Activated CD4-positive, alpha-beta T cell treated with anti-CD3 and anti-CD28 coated beads, Interleukin-2, amount 10 ng/mL, durations not matched to agents 7 days and 5 days (primary cell): Measurements from ENCODE around the gene PLEKHO2. TPM values are rescaled to one million over a fixed set of nuclear protein-coding genes. Genes with fewer than 3 reads are reported as not detected.

Experiments used
- CTCF ChIA-PET: fragments of 350-600 bp; sonication (Branson Sonifier 250); formaldehyde crosslinking; loops from one replicate; lab custom pipeline; 2021; ENCODE audit warnings: antibody characterized with exemption; lab: Charles Lee
- POLR2A ChIA-PET: fragments of 350-600 bp; sonication (Branson Sonifier 250); formaldehyde crosslinking; loops from one replicate; lab custom pipeline; 2021; ENCODE audit warnings: antibody characterized with exemption; lab: Charles Lee
- DNase-seq: peaks from one replicate; pipeline ENCODE4 v3.0.0-alpha.2; 2020
- H3K27ac Mint-ChIP-seq: one replicate; pipeline ENCODE4 v1.8.0; 2021; ENCODE audit warnings: mild to moderate bottlenecking, moderate library complexity, mixed read lengths
- H3K27me3 Mint-ChIP-seq: one replicate; pipeline ENCODE4 v1.8.0; 2021; ENCODE audit warnings: mixed read lengths
- H3K36me3 Mint-ChIP-seq: one replicate; pipeline ENCODE4 v1.8.0; 2021; ENCODE audit warnings: low read depth, mixed read lengths
- H3K4me1 Mint-ChIP-seq: one replicate; pipeline ENCODE4 v1.8.0; 2021; ENCODE audit warnings: mixed read lengths
- H3K4me3 Mint-ChIP-seq: one replicate; pipeline ENCODE4 v1.8.0; 2021; ENCODE audit warnings: mild to moderate bottlenecking, moderate library complexity, mixed read lengths
- H3K9me3 Mint-ChIP-seq: one replicate; pipeline ENCODE4 v1.8.0; 2021; ENCODE audit warnings: mixed read lengths
- total RNA-seq, 2 experiments: library from RNA; stranded (reverse); gene quantifications; one replicate each; pipeline ENCODE4 v1.2.3, GENCODE V29; 2021

The PLEKHO2 gene
- total RNA-seq, 2 experiments from 2014 or later, result 25.4 to 27.6 TPM

DNA sequence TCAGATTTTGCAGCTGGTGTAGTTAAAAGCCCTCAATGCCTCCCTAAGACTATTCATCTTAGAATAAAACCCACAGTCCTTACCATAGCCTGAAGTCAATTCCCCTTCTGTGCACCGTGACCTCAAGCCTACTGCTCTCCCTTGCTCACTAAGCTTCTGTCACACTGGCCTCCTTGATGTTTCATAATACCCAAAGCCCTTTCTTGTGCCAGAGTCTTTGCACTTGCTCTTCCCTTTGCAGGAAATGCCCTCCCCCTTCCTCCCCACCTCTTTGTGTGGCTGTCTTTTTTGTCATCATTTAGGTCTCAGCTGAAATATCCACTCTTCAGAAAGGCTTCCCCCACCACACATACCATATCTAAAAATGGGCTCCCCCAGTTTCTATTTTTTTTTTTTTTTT is 4.2 kb upstream of the PLEKHO2 start:
- no peaks in the 10 kb centered on the region for H3K27me3 Mint-ChIP-seq
- peaks cover 7% of the 10 kb centered on the region for H3K9me3 Mint-ChIP-seq
- peak overlapping the region; percentile 91 for H3K27ac Mint-ChIP-seq
- peaks cover 7% of the 10 kb centered on the region for H3K36me3 Mint-ChIP-seq
- ChIA-PET CTCF (interaction anchor here (0.5 to 2.6 kb wide), 12 partner anchors 9 to 468 kb away, joined by 3 to 10 read pairs (median 4); no protein-coding TSS in a partner anchor), POLR2A (interaction anchor here (0.9 kb wide), 1 partner anchor 56 kb away, joined by 3 read pairs; no protein-coding TSS in a partner anchor)
- DNase-seq, result peak; percentile 68
- H3K4me3 Mint-ChIP-seq, result peak overlapping the region; percentile 19
- peaks cover 49% of the 10 kb centered on the region for H3K4me1 Mint-ChIP-seq

DNA sequence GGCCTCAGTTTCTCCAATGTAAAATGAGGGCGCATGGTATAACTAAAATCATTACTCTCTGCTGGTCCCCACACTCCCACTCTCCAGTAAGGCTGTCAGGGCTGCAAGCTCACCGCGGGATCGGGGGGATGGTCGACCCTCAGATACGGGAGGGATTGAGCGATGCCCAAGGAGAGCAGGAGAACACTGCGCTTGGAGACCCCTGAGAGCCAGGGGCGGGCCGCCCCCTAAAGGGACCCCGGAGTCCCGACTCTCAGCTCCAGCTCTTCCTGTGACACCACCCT is 713 bp upstream of the PLEKHO2 start:
- DNase-seq, result no peak
- peak overlapping the region; percentile 94 for H3K4me3 Mint-ChIP-seq
- POLR2A ChIA-PET, result interaction anchor here (1.4 kb wide), 1 partner anchor 53 kb away, joined by 6 read pairs; no protein-coding TSS in a partner anchor

DNA sequence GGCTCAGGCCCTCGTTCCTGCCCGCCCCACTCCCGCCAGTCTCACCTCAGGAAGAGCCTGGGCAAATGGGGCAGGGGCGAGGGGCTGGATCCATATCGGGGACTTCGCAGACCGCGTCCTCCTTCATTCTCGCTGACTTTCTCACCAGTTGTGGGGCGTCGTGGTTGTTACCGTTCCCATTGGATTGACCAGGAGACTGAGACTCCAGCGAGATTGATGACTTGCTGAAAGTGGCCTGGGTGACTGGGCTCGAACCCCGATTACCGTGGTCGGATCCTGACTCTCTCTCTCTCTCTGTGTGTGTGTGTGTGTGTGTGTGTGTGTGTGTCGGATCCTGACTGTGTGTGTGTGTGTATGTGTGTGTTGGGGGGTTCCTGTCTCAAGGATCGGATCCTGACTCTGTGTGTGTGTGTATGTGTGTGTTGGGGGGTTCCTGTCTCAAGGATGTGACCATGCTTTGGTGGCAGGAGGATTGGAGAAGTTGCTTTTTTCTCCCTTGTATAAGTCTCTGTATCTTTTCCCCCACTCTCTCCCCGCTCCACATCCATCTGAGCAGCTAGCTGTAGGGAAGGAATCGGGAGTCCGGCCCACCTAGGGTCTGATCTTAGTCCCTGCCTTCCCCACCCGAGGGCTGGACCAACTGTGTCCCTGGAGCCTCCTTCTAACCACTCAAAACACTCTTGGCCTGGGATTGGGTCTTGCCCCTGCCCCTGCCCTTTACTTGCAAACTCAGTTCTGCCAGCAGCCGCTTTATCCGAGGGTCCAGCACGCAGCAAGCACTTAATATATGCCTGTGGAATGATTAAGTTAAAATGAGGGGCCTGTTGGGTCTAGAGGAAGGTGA is 603 bp downstream of the PLEKHO2 start:
- POLR2A ChIA-PET, result no interaction called here
- peak overlapping the region; percentile 86 for H3K27ac Mint-ChIP-seq
- CTCF ChIA-PET, result no interaction called here
- H3K36me3 Mint-ChIP-seq, result peaks cover 12% of the 10 kb centered on the region
- H3K9me3 Mint-ChIP-seq, result peaks cover 6% of the 10 kb centered on the region
- peak overlapping the region; percentile 94 for H3K4me3 Mint-ChIP-seq
- peaks cover 79% of the 10 kb centered on the region for H3K4me1 Mint-ChIP-seq
- H3K27me3 Mint-ChIP-seq, result no peaks in the 10 kb centered on the region
- DNase-seq, result no peak

More for the DNA sequence above, 713 bp upstream of the PLEKHO2 start:
- Mint-ChIP-seq H3K27me3 (no peaks in the 10 kb centered on the region), H3K27ac (peak overlapping the region; percentile 85), H3K4me1 (peaks cover 75% of the 10 kb centered on the region), H3K9me3 (peaks cover 6% of the 10 kb centered on the region), H3K36me3 (peaks cover 12% of the 10 kb centered on the region)
- CTCF ChIA-PET, result interaction anchor here (0.6 to 1.8 kb wide), 10 partner anchors 17 to 1454 kb away, joined by 3 to 5 read pairs (median 3); partner anchors contain the start of gene ANKDD1A

DNA sequence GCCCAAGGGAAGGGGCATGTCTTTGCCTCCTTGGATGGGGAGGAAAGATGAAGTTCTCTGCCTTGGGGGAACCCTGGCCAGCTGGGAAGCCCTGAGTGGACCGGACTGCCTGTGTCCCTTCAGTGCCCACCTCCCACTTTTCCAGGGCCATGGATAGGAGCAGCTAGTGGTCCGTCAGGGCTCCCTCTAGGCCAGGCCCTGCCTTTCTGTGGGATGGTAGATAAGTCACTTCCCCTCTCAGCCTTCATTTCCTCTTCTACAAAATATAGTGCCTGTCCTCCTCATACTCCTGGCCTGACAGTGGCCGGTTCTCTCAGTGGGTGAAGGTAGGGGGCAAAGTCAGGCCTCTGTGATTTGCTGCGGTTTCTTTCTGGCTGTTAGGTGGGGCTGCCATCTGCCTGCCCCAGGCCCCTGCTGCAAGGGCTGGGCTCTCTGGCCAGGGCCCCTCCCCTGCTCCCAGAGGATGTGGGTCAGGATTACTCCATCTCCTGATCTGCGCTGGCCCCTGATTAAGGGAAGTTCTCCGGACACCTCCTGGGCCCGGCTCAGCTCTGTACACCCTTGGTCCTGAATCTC is 1.4 kb downstream of the PLEKHO2 start:
- Mint-ChIP-seq H3K4me1 (peaks cover 76% of the 10 kb centered on the region), H3K36me3 (peaks cover 14% of the 10 kb centered on the region), H3K27me3 (no peaks in the 10 kb centered on the region), H3K9me3 (peaks cover 5% of the 10 kb centered on the region), H3K27ac (peak overlapping the region; percentile 86), H3K4me3 (peak overlapping the region; percentile 94)
- CTCF ChIA-PET, result interaction anchor here (0.9 to 2.2 kb wide), 3 partner anchors 7 to 51 kb away, joined by 4 to 9 read pairs (median 9); no protein-coding TSS in a partner anchor
- POLR2A ChIA-PET, result no interaction called here
- no peak for DNase-seq

DNA sequence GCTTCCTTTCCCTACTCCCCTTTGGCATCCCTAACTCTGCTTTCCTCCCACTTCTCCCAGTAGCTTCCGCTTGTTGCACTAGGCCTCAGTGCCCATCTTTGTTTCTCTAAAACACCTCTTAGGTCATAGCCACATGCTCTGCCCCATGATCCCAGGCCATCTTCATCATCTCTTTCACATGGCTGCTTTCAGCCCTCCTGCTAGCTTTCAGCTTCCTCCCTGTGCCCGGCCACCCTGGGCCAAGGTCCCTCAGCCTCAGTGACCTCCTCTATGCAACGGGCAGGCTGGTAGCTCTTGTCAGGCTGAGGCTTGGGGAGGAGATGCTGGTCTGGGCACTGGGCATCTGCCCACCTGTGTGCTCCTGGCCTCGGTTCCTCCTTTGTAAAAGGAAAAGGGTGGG is 2.3 kb downstream of the PLEKHO2 start:
- peaks cover 17% of the 10 kb centered on the region for H3K36me3 Mint-ChIP-seq
- ChIA-PET CTCF (interaction anchor here (0.9 to 2.2 kb wide), 6 partner anchors 8 to 100 kb away, joined by 3 to 9 read pairs (median 4); no protein-coding TSS in a partner anchor), POLR2A (interaction anchor here (0.6 kb wide), 1 partner anchor 51 kb away, joined by 7 read pairs; no protein-coding TSS in a partner anchor)
- H3K9me3 Mint-ChIP-seq, result no peaks in the 10 kb centered on the region
- H3K4me3 Mint-ChIP-seq, result peak overlapping the region; percentile 94
- DNase-seq, result no peak
- H3K27me3 Mint-ChIP-seq, result no peaks in the 10 kb centered on the region
- peak overlapping the region; percentile 84 for H3K27ac Mint-ChIP-seq
- peaks cover 70% of the 10 kb centered on the region for H3K4me1 Mint-ChIP-seq

DNA sequence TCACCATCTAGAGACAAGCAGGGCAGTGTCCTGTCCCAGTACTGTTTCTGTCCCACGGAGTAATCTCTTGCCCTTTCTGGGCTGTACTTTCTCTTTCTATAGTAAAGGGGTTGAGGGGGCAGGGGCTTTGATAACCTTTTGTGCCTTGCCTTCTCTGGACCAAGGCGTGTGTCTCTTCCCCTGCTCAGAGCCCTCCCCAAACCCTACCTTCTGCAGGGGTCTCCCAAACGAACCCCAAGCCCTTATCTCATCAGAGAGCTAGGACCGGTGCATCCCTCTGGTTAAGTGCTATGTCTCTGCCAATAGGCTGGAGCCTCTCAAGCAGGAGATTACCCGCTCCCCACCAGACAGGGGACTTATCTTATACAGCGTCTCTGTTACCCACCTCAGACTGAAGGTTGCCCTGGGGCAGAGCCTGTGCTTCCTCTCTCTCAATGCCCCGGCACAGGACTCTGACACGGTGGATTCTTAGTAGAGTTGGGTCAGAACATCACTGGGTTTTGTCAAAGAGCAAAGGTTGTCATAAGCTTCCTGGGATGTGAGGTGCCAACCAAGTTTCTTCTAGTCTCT is 2.9 kb downstream of the PLEKHO2 start:
- POLR2A ChIA-PET, result no interaction called here

DNA sequence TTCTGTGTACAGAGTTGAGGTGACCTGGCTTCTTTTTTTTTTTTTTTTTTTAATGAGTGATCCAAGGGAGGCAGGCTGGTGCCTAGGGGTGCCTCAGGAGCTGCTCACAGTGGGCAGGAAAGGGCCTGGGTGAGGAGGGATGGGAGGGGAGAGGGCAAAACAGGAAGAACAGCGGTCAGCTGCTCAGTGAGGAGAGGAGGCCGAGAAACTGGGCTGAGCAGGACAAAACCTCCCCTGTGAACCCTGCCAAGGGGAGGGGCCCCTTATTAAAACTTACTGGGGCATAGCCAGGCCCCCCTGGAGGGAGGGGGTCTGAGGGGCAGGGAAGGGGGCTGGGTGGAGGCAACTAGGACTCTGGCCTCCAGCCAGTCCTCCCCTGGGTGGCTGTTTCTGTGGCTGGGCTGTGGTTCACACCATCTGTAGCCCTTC is 3.5 kb downstream of the PLEKHO2 start:
- Mint-ChIP-seq H3K4me3 (peak overlapping the region; percentile 94), H3K27me3 (no peaks in the 10 kb centered on the region), H3K27ac (peak overlapping the region; percentile 84), H3K4me1 (peaks cover 60% of the 10 kb centered on the region), H3K36me3 (peaks cover 23% of the 10 kb centered on the region), H3K9me3 (no peaks in the 10 kb centered on the region)
- ChIA-PET CTCF (interaction anchor here (0.7 to 2.2 kb wide), 7 partner anchors 10 to 99 kb away, joined by 3 to 9 read pairs (median 3); no protein-coding TSS in a partner anchor), POLR2A (no interaction called here)
- DNase-seq, result no peak

More for the DNA sequence above, 2.9 kb downstream of the PLEKHO2 start:
- Mint-ChIP-seq H3K27me3 (no peaks in the 10 kb centered on the region), H3K27ac (peak overlapping the region; percentile 84), H3K36me3 (peaks cover 21% of the 10 kb centered on the region), H3K4me1 (peaks cover 65% of the 10 kb centered on the region), H3K9me3 (no peaks in the 10 kb centered on the region), H3K4me3 (peak overlapping the region; percentile 94)
- CTCF ChIA-PET, result interaction anchor here (0.9 to 2.2 kb wide), 7 partner anchors 9 to 99 kb away, joined by 3 to 9 read pairs (median 3); no protein-coding TSS in a partner anchor
- peak; percentile 23 for DNase-seq

DNA sequence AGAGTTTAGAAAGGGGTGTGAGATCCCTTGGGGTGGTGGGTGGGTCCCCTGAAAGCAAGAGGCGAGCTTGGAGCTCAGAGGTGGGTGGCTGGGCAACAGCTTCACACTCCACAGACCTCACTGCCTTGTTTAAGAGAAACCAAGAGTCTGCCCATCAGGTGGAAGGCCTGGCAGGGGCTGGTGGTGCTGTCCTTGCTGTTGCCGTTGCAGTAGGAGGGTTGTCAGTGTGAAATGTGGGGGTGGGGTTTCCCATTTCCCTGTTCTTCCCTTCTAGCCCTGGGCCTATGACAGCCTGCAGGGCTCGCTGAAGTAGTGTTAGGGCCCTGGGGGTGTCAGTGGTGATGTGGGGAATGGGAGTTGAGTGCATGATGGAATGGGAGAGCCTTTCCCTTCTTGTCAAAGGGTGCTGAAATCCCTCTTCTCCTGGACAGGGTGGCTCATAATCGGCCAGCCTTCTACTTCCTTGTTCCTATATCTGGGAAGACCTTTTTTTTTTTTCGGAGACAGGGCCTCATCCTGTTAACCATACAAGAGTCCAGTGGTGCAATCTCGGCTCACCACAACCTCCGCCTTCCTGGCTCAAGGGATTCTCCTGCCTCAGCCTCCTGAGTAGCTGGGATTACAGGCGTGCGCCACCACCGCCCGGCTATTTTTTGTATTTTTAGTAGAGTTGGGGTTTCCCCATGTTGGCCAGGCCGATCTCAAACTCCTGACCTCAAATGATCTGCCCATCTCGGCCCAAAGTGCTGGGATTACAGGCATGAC is 4.3 kb downstream of the PLEKHO2 start:
- Mint-ChIP-seq H3K27me3 (no peaks in the 10 kb centered on the region), H3K4me3 (no peak overlapping the region), H3K36me3 (peaks cover 29% of the 10 kb centered on the region), H3K9me3 (no peaks in the 10 kb centered on the region), H3K4me1 (peaks cover 53% of the 10 kb centered on the region), H3K27ac (peak overlapping the region; percentile 84)
- DNase-seq, result no peak
- ChIA-PET CTCF (interaction anchor here (0.7 to 1.7 kb wide), 2 partner anchors 15 to 25 kb away, joined by 3 to 7 read pairs; no protein-coding TSS in a partner anchor), POLR2A (no interaction called here)

DNA sequence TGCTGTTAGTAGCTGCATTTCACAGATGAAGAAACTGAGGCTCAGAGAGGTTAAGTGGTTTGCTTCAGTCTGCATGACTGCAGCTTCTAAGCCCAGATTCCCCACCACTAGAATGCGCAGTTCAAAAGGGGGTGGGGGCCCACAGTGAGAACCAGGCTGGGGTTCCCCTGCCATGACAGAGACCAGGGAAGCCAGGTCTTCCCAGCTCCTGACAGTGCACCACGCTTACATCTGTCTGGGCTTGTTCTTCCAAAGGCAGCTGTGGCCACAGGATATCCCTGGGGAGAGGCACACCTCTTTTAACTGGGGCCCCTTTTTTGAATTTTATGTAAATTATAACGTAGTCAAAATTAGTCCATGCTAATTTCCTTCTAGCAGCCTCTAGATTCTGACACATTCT is 5.3 kb downstream of the PLEKHO2 start:
- Mint-ChIP-seq H3K36me3 (peaks cover 31% of the 10 kb centered on the region), H3K4me1 (peaks cover 55% of the 10 kb centered on the region), H3K27ac (no peak overlapping the region), H3K27me3 (no peaks in the 10 kb centered on the region), H3K4me3 (no peak overlapping the region), H3K9me3 (no peaks in the 10 kb centered on the region)
- DNase-seq, result no peak
- POLR2A ChIA-PET, result no interaction called here
- CTCF ChIA-PET, result interaction anchor here (1.6 kb wide), 1 partner anchor 18 kb away, joined by 4 read pairs; no protein-coding TSS in a partner anchor

DNA sequence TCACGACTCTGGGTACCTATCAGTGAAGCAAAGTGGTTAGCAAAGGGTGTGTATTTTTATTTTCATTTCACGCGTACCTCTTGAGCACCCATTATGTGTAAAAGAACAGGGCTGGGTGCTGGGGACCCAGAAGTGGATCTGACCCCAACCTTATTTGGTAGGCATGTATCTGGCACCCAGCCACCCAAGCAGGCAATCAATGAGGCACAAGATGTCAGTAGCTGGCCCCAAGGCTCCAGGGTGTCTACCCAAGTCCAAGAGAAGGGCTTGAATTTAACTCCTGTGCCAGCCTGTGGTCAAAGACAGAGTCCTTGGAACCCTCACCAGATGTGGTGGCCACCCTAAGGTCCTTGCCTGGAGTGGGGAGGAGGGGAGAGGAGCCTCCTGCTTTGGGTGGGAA is 5.7 kb downstream of the PLEKHO2 start:
- H3K4me3 Mint-ChIP-seq, result no peak overlapping the region
- no peaks in the 10 kb centered on the region for H3K27me3 Mint-ChIP-seq
- ChIA-PET POLR2A (no interaction called here), CTCF (interaction anchor here (1.0 to 1.6 kb wide), 2 partner anchors 11 to 17 kb away, joined by 3 to 4 read pairs; no protein-coding TSS in a partner anchor)
- no peaks in the 10 kb centered on the region for H3K9me3 Mint-ChIP-seq
- DNase-seq, result no peak
- H3K36me3 Mint-ChIP-seq, result peaks cover 32% of the 10 kb centered on the region
- peak overlapping the region; percentile 61 for H3K27ac Mint-ChIP-seq
- H3K4me1 Mint-ChIP-seq, result peaks cover 57% of the 10 kb centered on the region

DNA sequence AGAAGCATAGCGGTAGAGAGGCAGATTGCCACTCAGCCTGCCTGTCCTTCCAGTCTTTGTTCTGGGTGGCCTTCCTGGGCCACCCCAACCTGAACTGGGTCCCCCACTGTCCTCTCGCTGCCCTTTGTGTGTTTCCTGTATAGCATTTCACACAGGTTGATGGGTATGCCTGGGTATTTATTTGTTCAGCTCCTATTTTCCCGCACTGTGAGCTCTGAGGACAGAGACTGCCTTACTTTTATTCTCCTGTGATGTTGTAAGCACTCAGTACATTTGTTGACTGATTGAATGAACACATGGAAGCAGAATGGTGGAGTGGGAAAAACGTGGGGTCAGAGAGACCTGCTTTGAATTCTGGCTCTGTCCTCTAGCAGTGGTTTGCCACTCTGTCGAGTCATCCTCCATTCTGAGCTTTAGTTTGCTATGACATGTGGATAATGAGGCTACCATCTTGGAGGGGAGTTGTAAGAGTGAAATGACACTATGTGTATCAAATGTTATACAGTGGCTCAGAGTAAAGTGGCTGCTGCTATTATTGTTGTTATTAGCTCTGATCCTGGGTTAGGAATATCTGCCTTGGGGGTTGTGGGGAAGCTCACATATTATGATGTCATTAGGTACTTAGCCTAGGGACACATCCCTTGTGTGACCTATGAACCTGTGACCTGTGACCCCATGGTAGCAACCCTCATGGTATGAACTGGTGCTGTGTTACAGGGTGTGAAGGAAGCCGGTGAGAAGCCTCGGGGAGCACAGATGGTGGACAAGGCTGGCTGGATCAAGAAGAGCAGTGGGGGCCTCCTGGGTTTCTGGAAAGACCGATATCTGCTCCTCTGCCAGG is 6.4 kb downstream of the PLEKHO2 start:
- no peak overlapping the region for H3K4me3 Mint-ChIP-seq
- peaks cover 51% of the 10 kb centered on the region for H3K4me1 Mint-ChIP-seq
- peaks cover 30% of the 10 kb centered on the region for H3K36me3 Mint-ChIP-seq
- H3K9me3 Mint-ChIP-seq, result no peaks in the 10 kb centered on the region
- POLR2A ChIA-PET, result no interaction called here
- no peaks in the 10 kb centered on the region for H3K27me3 Mint-ChIP-seq
- CTCF ChIA-PET, result interaction anchor here (0.6 to 1.6 kb wide), 5 partner anchors 12 to 160 kb away, joined by 3 to 4 read pairs (median 3); no protein-coding TSS in a partner anchor
- DNase-seq, result no peak
- no peak overlapping the region for H3K27ac Mint-ChIP-seq
